Gastrocnemius medialis (tissue), 4 donors: ENCODE results near the gene TSC2. TPM values are rescaled to one million over a fixed set of nuclear protein-coding genes. Genes with fewer than 3 reads are reported as not detected.
A peak's percentile ranks its signal among the peaks of the same experiment; 100 is the strongest.

Experiments used
- ATAC-seq, 2 donors: fragments of 150-250 bp; one replicate each; pipeline ENCODE4 v1.9.1; 2016
- DNase-seq, 2 donors: peaks; one replicate each; pipeline ENCODE4 v3.0.0-alpha.2; 2019
- H3K27ac ChIP-seq, 4 donors: fragments of 200-600 bp; sonication (generic); 1 replicate in 1 of 4; 2 replicates in 3 of 4; pipeline ENCODE4 v1.5.1; 2016 to 2018; ENCODE audit warnings: mild to moderate bottlenecking in 2 of 4, moderate library complexity in 1 of 4
- H3K27me3 ChIP-seq, 3 donors: fragments of 200-600 bp; sonication (generic) in 2 of 3; 1 replicate in 1 of 3; 2 replicates in 2 of 3; pipeline versions ENCODE4 v1.5.1 to v1.6.0; 2016 to 2019; ENCODE audit warnings: mild to moderate bottlenecking in 1 of 3, moderate library complexity in 1 of 3
- H3K36me3 ChIP-seq, 2 donors: fragments of 200-600 bp; sonication (generic) in 1 of 2; one replicate each; pipeline ENCODE4 v1.5.1; 2017 to 2018
- H3K4me1 ChIP-seq, 2 donors: fragments of 200-600 bp; sonication (generic) in 1 of 2; one replicate each; pipeline ENCODE4 v1.5.1; 2016 to 2017; ENCODE audit warnings: mild to moderate bottlenecking in 2 of 2
- H3K4me3 ChIP-seq, 4 donors: fragments of 200-600 bp; sonication (generic) in 3 of 4; 1 replicate in 1 of 4; 2 replicates in 3 of 4; pipeline ENCODE4 v1.5.1; 2016 to 2019; ENCODE audit warnings: mild to moderate bottlenecking in 2 of 4
- H3K9me3 ChIP-seq, 3 donors: fragments of 200-600 bp; sonication (generic) in 2 of 3; 1 replicate in 1 of 3; 2 replicates in 2 of 3; pipeline ENCODE4 v1.5.1; 2016 to 2019
- CTCF ChIP-seq, 5 experiments: fragments of 450-650 bp in 3 of 5; fragments of 200-600 bp in 2 of 5; sonication (generic) in 2 of 5; IDR thresholded peaks in 4 of 5; conservative IDR thresholded peaks in 1 of 5; 1 replicate in 4 of 5; 2 replicates in 1 of 5; pipeline ENCODE4 v1.5.1; 2016 to 2019; ENCODE audit warnings: antibody characterized with exemption in 5 of 5, mild to moderate bottlenecking in 3 of 5, moderate library complexity in 3 of 5
- POLR2A ChIP-seq, 2 donors: fragments of 450-650 bp; IDR thresholded peaks; one replicate each; pipeline ENCODE4 v1.6.1; 2017; ENCODE audit warnings: antibody characterized with exemption in 2 of 2, mild to moderate bottlenecking in 2 of 2, moderate library complexity in 2 of 2
- in situ Hi-C, 4 donors: fragments of 200-750 bp; cut with MboI; loops; one replicate each; pipeline versions ENCODE4 v1.15.0 to v1.8.0; 2017; ENCODE audit warnings: low sequenced_read_pairs in 4 of 4
- intact Hi-C: fragments of 100-400 bp; cut with DNase I; formaldehyde crosslinking; loops from one replicate; pipeline ENCODE4 v1.15.1; 2023; ENCODE audit warnings: low total_unique reads
- total RNA-seq, 4 donors: library from RNA; depleted of rRNA; stranded (reverse); fragments of >200 nt; gene quantifications; one replicate each; pipeline versions ENCODE4 v1.1.0 to v1.2.3, GENCODE V29; 2016

The TSC2 gene
- total RNA-seq, 4 donors from 2014 or later: 44.5 to 62.7 (median 53.8) TPM

GRCh38 chr16:2022723-2023091 lies 25.1 kb upstream of the TSC2 start:
- DNase-seq: no peak
- H3K36me3 ChIP-seq: no peaks in the 10 kb centered on the region
- peak overlapping the region; percentile 27 to 49 (median 41) for H3K4me3 ChIP-seq
- no peak overlapping the region for H3K27ac ChIP-seq
- in situ Hi-C loops: loop anchor here in 1 of 4 donors (5.0 kb wide), 1 partner anchor 120 kb away; no protein-coding TSS in a partner anchor
- TF ChIP-seq POLR2A (IDR thresholded peaks at IDR 0.05): no peak
- TF ChIP-seq CTCF (IDR thresholded peaks at IDR 0.05 in 4 of 5, conservative IDR thresholded peaks at IDR 0.05 in 1 of 5): no peak
- no peaks in the 10 kb centered on the region for H3K9me3 ChIP-seq
- intact Hi-C loops: loop anchor here (1.0 to 2.0 kb wide), 5 partner anchors 25 to 228 kb away; partner anchors contain the start of genes ECI1, NTHL1 and TSC2
- H3K4me1 ChIP-seq: peaks cover 0 to 15% of the 10 kb centered on the region in 2 donors
- peaks cover 27 to 33% (median 31%) of the 10 kb centered on the region in 3 donors for H3K27me3 ChIP-seq
- no peak for ATAC-seq

GRCh38 chr16:2023092-2024031 lies 24.4 kb upstream of the TSC2 start:
- H3K36me3 ChIP-seq: no peaks in the 10 kb centered on the region
- H3K27me3 ChIP-seq: peaks cover 27 to 33% (median 31%) of the 10 kb centered on the region in 3 donors
- peak overlapping the region; percentile 37 to 63 (median 44) for H3K4me3 ChIP-seq
- DNase-seq (peak; percentile 87 to 88), ATAC-seq (peak; percentile 80 to 83)
- intact Hi-C loops: loop anchor here (1.0 to 2.0 kb wide), 5 partner anchors 24 to 227 kb away; partner anchors contain the start of genes ECI1, NTHL1 and TSC2
- peak overlapping the region; percentile 54 to 80 (median 64) for H3K27ac ChIP-seq
- no peaks in the 10 kb centered on the region for H3K9me3 ChIP-seq
- peaks cover 0 to 16% of the 10 kb centered on the region in 2 donors for H3K4me1 ChIP-seq
- in situ Hi-C loops: loop anchor here in 1 of 4 donors (5.0 kb wide), 1 partner anchor 119 kb away; no protein-coding TSS in a partner anchor
- TF ChIP-seq CTCF (IDR thresholded peaks at IDR 0.05 in 4 of 5, conservative IDR thresholded peaks at IDR 0.05 in 1 of 5) (peak; percentile 95 to 99 (median 98)), POLR2A (IDR thresholded peaks at IDR 0.05) (peak in 1 of 2 donors; percentile 48)

GRCh38 chr16:2024032-2024420 lies 23.8 kb upstream of the TSC2 start:
- Histone ChIP-seq H3K4me3 (peak overlapping the region; percentile 2 to 63 (median 43)), H3K9me3 (no peaks in the 10 kb centered on the region), H3K27me3 (peaks cover 27 to 28% (median 27%) of the 10 kb centered on the region in 3 donors), H3K36me3 (no peaks in the 10 kb centered on the region), H3K4me1 (peaks cover 0 to 16% of the 10 kb centered on the region in 2 donors), H3K27ac (peak overlapping the region; percentile 54 to 80 (median 64))
- DNase-seq: no peak
- ATAC-seq: no peak
- in situ Hi-C loops (loop anchor here in 1 of 4 donors (5.0 kb wide), 1 partner anchor 118 kb away; no protein-coding TSS in a partner anchor), intact Hi-C loops (no loop called here)
- TF ChIP-seq POLR2A (IDR thresholded peaks at IDR 0.05): no peak
- no peak for TF ChIP-seq CTCF (IDR thresholded peaks at IDR 0.05 in 4 of 5, conservative IDR thresholded peaks at IDR 0.05 in 1 of 5)

GRCh38 chr16:2025251-2025650 lies 22.5 kb upstream of the TSC2 start:
- DNase-seq (no peak), ATAC-seq (no peak)
- Histone ChIP-seq H3K4me3 (no peak overlapping the region), H3K27me3 (peaks cover 15 to 17% (median 16%) of the 10 kb centered on the region in 3 donors), H3K9me3 (no peaks in the 10 kb centered on the region), H3K27ac (peak overlapping the region in 1 of 4 donors; percentile 8), H3K36me3 (no peaks in the 10 kb centered on the region), H3K4me1 (peaks cover 0 to 13% of the 10 kb centered on the region in 2 donors)
- intact Hi-C loops: no loop called here
- no peak for TF ChIP-seq POLR2A (IDR thresholded peaks at IDR 0.05)
- no peak for TF ChIP-seq CTCF (IDR thresholded peaks at IDR 0.05 in 4 of 5, conservative IDR thresholded peaks at IDR 0.05 in 1 of 5)
- in situ Hi-C loops: no loop called here
